Kidney epithelial cell (primary cell): ENCODE data around the gene CCDC106. TPM values are rescaled to one million over a fixed set of nuclear protein-coding genes. Genes with fewer than 3 reads are reported as not detected.

Experiments
- DNase-seq: peaks from one replicate; pipeline ENCODE4 v3.0.0-alpha.2; 2010; ENCODE audit warnings: low read depth
- H3K27me3 ChIP-seq: 2 replicates; pipeline ENCODE4 v1.6.0; 2011; ENCODE audit warnings: low read length; ENCODE audit not compliant: control insufficient read depth, insufficient read depth
- H3K36me3 ChIP-seq: 2 replicates; pipeline ENCODE4 v1.5.1; 2011; ENCODE audit warnings: low read length; ENCODE audit not compliant: control insufficient read depth, insufficient read depth
- H3K4me3 ChIP-seq: 2 replicates; pipeline ENCODE4 v1.5.1; 2011; ENCODE audit warnings: low read depth, mild to moderate bottlenecking, control low read depth, low read length
- total RNA-seq: library from RNA; depleted of rRNA; stranded (reverse); fragments of >200 nt; gene quantifications from 2 replicates; pipeline ENCODE4 v1.2.3, GENCODE V29; 2015
- TF ChIP-seq, protein P1 (sequence below): IDR thresholded peaks from 2 replicates; pipeline ENCODE4 v1.5.1; 2011; ENCODE audit warnings: mild to moderate bottlenecking, moderate library complexity, low read length, control low read depth, inconsistent platforms; ENCODE audit not compliant: insufficient read depth, poor library complexity, severe bottlenecking

The CCDC106 gene
- total RNA-seq, 1 donor from 2014 or later = 12.2 TPM

DNA sequence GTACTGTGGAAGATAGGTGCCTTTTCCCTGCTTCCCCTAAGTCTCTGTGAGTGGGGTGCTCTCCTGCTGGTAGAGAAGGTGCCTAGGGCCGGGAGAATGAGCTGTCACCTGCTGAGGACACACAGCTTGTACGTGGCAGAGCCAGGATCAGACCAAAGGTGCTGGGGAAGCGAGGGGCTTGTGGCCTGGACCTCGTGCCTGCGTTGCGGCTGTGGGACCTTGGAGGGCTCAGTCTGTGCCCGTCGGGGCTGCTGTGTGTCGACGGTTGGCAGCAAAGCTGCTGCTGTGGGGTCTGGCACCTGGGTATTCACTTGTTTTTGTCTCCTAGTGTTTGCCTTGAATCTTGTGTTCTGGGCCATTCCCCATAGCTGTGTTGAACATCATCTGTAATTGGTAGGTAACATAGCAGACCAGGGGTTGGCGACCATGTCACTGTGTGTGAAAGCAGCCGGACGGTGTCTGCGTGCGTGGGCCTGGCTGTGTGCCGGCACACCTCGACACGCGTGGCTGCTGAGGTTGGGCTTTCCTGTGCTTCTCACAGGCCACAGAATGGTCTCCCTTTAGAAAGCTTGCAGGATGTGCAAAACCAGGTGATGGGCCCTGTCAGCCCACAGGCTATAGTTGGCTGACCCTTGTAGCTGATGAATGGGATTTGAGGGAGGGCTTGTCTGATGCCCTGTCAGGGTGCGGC lies 16.0 kb downstream of the CCDC106 start:
- Histone ChIP-seq H3K4me3 (no peak overlapping the region), H3K36me3 (peaks cover 10% of the 10 kb centered on the region), H3K27me3 (no peaks in the 10 kb centered on the region)
- TF ChIP-seq, protein P1, sequence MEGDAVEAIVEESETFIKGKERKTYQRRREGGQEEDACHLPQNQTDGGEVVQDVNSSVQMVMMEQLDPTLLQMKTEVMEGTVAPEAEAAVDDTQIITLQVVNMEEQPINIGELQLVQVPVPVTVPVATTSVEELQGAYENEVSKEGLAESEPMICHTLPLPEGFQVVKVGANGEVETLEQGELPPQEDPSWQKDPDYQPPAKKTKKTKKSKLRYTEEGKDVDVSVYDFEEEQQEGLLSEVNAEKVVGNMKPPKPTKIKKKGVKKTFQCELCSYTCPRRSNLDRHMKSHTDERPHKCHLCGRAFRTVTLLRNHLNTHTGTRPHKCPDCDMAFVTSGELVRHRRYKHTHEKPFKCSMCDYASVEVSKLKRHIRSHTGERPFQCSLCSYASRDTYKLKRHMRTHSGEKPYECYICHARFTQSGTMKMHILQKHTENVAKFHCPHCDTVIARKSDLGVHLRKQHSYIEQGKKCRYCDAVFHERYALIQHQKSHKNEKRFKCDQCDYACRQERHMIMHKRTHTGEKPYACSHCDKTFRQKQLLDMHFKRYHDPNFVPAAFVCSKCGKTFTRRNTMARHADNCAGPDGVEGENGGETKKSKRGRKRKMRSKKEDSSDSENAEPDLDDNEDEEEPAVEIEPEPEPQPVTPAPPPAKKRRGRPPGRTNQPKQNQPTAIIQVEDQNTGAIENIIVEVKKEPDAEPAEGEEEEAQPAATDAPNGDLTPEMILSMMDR = no peak
- no peak for DNase-seq

GRCh38 chr19:55666343-55667005 lies 18.5 kb downstream of the CCDC106 start:
- no peak for DNase-seq
- no peaks in the 10 kb centered on the region for H3K27me3 ChIP-seq
- TF ChIP-seq, protein P1 = no peak
- peaks cover 13% of the 10 kb centered on the region for H3K36me3 ChIP-seq
- no peak overlapping the region for H3K4me3 ChIP-seq

DNA sequence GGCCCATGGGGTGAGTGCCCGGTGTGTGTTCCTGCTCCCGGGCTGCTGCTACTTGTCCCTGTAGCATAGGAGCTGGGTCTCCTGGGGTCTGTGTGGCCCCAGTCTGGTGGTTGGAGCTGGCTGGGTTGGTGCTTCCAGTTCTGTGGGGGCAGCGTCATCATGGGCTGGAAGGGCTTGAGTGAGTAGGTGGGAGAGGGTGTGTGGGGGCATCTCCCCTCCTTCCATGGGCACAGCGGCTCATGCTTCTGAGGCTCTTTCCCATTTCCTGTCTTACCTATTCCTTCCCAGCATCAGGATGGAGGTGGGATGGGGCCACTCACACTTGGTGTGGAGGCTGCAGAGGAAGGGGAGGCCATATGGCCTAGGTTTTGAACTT lies 19.0 kb downstream of the CCDC106 start:
- Histone ChIP-seq H3K4me3 (no peak overlapping the region), H3K36me3 (peaks cover 13% of the 10 kb centered on the region), H3K27me3 (no peaks in the 10 kb centered on the region)
- TF ChIP-seq, protein P1 = no peak
- no peak for DNase-seq

DNA sequence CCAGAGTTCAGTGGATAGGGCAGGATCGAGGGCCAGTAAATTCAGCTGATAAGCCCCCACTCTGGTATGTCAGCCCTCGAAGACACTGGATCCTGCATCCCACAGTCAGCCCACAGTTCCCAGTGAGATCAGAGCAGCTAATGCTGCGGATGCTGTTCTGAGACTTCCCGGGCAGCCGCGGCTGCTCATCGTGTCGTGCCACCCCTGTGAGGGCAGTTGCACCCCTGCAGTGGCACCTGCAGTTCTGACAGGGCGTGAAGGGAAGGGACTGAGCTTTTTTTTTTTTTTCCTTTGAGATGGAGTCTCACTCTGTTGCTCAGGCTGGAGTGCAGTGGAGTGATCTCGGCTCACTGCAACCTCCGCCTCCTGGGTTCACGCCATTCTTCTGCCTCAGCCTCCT lies 19.5 kb downstream of the CCDC106 start:
- Histone ChIP-seq H3K36me3 (peaks cover 12% of the 10 kb centered on the region), H3K27me3 (no peaks in the 10 kb centered on the region), H3K4me3 (no peak overlapping the region)
- DNase-seq = no peak
- TF ChIP-seq, protein P1 = no peak

GRCh38 chr19:55667958-55668357 lies 19.9 kb downstream of the CCDC106 start:
- no peak for DNase-seq
- no peaks in the 10 kb centered on the region for H3K27me3 ChIP-seq
- TF ChIP-seq, protein P1 = no peak
- H3K4me3 ChIP-seq = no peak overlapping the region
- peaks cover 9% of the 10 kb centered on the region for H3K36me3 ChIP-seq
